Fibroblast of lung (primary cell): ENCODE data around the gene ZNF580. TPM values are rescaled to one million over a fixed set of nuclear protein-coding genes. Genes with fewer than 3 reads are reported as not detected.

Experiments
- DNase-seq, 2 donors: peaks; one replicate each; pipeline versions ENCODE4 v3.0.0 to v3.0.0-alpha.2; 2010; ENCODE audit warnings: low read depth in 2 of 2
- H2AFZ ChIP-seq: 2 replicates; pipeline ENCODE4 v1.5.1; 2012; ENCODE audit warnings: low read length, control low read depth, inconsistent platforms
- H3K27ac ChIP-seq: 2 replicates; pipeline ENCODE4 v1.5.1; 2011; ENCODE audit warnings: low read length, control low read depth; ENCODE audit not compliant: insufficient read depth
- H3K27me3 ChIP-seq: 2 replicates; pipeline ENCODE4 v1.5.1; 2011; ENCODE audit warnings: mild to moderate bottlenecking, low read length; ENCODE audit not compliant: control insufficient read depth, insufficient read depth
- H3K36me3 ChIP-seq: 2 replicates; pipeline ENCODE4 v1.5.1; 2011; ENCODE audit warnings: low read length; ENCODE audit not compliant: control insufficient read depth, insufficient read depth
- H3K4me1 ChIP-seq: 2 replicates; pipeline ENCODE4 v1.5.1; 2011; ENCODE audit warnings: low read length; ENCODE audit not compliant: control insufficient read depth, insufficient read depth; ENCODE audit errors: extremely low read depth
- H3K4me2 ChIP-seq: 2 replicates; pipeline ENCODE4 v1.5.1; 2011; ENCODE audit warnings: low read length, control low read depth; ENCODE audit not compliant: insufficient read depth; ENCODE audit errors: extremely low read depth
- H3K4me3 ChIP-seq, 4 experiments: fragments of 200-600 bp in 1 of 4; sonication (generic) in 1 of 4; replicated peaks in 1 of 4; 2 replicates each; pipeline ENCODE4 v1.5.1; 2011 to 2016; ENCODE audit warnings: low read length in 4 of 4, low read depth in 3 of 4, mild to moderate bottlenecking in 3 of 4, control low read depth in 2 of 4, inconsistent platforms in 1 of 4, mixed read lengths in 1 of 4; ENCODE audit not compliant: insufficient read depth in 1 of 4; ENCODE audit errors: control extremely low read depth in 1 of 4
- H3K79me2 ChIP-seq: 2 replicates; pipeline ENCODE4 v1.5.1; 2012; ENCODE audit warnings: mild to moderate bottlenecking, low read length, inconsistent platforms; ENCODE audit not compliant: control insufficient read depth, insufficient read depth
- H3K9ac ChIP-seq: 2 replicates; pipeline ENCODE4 v1.5.1; 2011; ENCODE audit warnings: mild to moderate bottlenecking, low read length, control low read depth; ENCODE audit not compliant: insufficient read depth
- H3K9me3 ChIP-seq: 2 replicates; pipeline ENCODE4 v1.5.1; 2012; ENCODE audit warnings: low read depth, low read length; ENCODE audit not compliant: control insufficient read depth, insufficient read depth
- H4K20me1 ChIP-seq: 2 replicates; pipeline ENCODE4 v1.5.1; 2011; ENCODE audit warnings: low read length; ENCODE audit not compliant: control insufficient read depth, insufficient read depth; ENCODE audit errors: extremely low read depth
- EZH2 ChIP-seq: IDR thresholded peaks from 2 replicates; pipeline ENCODE4 v1.5.1; 2012; ENCODE audit warnings: low read length, control low read depth, mild to moderate bottlenecking; ENCODE audit errors: missing control alignments
- polyA plus RNA-seq, 2 donors: library from polyadenylated mRNA; depleted of rRNA in 1 of 2; stranded (reverse) in 1 of 2; unstranded in 1 of 2; fragments of >200 nt; gene quantifications; 2 replicates each; pipeline ENCODE4 v1.2.1, GENCODE V29; 2011 to 2012; ENCODE audit warnings: missing spikeins in 1 of 2
- total RNA-seq: library from RNA; depleted of rRNA; stranded (reverse); fragments of >200 nt; gene quantifications from 2 replicates; pipeline ENCODE4 v1.2.1, GENCODE V29; 2014
- TF ChIP-seq, protein P1 (sequence below), 2 donors: IDR thresholded peaks in 1 of 2; conservative IDR thresholded peaks in 1 of 2; 1 replicate in 1 of 2; 2 replicates in 1 of 2; pipeline ENCODE4 v1.5.1; 2011 to 2012; ENCODE audit warnings: low read length in 2 of 2, control low read depth in 1 of 2, inconsistent platforms in 1 of 2, low read depth in 1 of 2, mild to moderate bottlenecking in 1 of 2

ZNF580 gene
- total and polyA plus RNA-seq, 2 donors (not counting 1 experiment from before 2014, with no cell fraction given): 4.1 to 7.2 TPM

DNA sequence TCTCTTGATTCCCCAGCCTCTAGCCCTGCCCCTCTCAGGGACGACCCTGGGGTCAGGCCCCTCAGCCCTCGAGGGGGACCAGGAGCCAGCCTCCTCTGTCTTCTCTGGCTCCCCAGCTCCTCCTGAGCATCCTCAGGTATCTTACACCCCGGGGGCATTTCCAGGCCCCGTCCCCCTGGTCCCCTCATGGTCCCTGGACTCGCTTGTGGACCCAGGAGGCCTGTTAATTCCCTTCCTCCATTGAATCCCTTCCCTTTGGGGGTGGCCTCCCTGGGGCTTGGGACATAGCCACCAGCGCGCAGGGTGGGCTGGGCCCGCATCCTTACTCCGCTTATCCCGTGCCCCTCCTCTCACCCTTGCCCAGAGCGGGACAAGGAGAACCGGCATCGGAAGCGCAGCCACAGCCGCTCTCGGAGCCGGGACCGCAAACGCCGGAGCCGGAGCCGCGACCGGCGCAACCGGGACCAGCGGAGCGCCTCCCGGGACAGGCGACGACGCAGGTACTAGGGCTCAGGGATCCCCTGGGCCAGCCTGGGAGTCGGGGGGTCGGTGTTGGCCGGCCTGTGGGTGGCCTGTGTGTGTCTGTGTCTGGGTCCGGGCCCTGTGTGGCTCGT lies 18.2 kb downstream of the ZNF580 start:
- TF ChIP-seq, protein P1, sequence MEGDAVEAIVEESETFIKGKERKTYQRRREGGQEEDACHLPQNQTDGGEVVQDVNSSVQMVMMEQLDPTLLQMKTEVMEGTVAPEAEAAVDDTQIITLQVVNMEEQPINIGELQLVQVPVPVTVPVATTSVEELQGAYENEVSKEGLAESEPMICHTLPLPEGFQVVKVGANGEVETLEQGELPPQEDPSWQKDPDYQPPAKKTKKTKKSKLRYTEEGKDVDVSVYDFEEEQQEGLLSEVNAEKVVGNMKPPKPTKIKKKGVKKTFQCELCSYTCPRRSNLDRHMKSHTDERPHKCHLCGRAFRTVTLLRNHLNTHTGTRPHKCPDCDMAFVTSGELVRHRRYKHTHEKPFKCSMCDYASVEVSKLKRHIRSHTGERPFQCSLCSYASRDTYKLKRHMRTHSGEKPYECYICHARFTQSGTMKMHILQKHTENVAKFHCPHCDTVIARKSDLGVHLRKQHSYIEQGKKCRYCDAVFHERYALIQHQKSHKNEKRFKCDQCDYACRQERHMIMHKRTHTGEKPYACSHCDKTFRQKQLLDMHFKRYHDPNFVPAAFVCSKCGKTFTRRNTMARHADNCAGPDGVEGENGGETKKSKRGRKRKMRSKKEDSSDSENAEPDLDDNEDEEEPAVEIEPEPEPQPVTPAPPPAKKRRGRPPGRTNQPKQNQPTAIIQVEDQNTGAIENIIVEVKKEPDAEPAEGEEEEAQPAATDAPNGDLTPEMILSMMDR (conservative IDR thresholded peaks at IDR 0.05 in 1 of 2, IDR thresholded peaks at IDR 0.05 in 1 of 2; ENCODE audit: low read depth in 1 of 2, low read length in 2 of 2): no peak
- no peak for TF ChIP-seq EZH2
- no peak for DNase-seq
- no peak overlapping the region for H3K9ac ChIP-seq

GRCh38 chr19:55659822-55660221 lies 19.0 kb downstream of the ZNF580 start:
- no peak for DNase-seq
- TF ChIP-seq EZH2: no peak
- TF ChIP-seq, protein P1 (conservative IDR thresholded peaks at IDR 0.05 in 1 of 2, IDR thresholded peaks at IDR 0.05 in 1 of 2; ENCODE audit: low read depth in 1 of 2, low read length in 2 of 2): no peak
- Histone ChIP-seq H3K79me2 (peaks cover 92% of the 10 kb centered on the region), H3K4me1 (peaks cover 14% of the 10 kb centered on the region), H2AFZ (no peak overlapping the region), H3K9ac (no peak overlapping the region), H3K9me3 (no peaks in the 10 kb centered on the region), H3K4me3 (no peak overlapping the region), H3K4me2 (no peak overlapping the region), H3K27me3 (no peaks in the 10 kb centered on the region), H3K27ac (no peak overlapping the region), H3K36me3 (peaks cover 27% of the 10 kb centered on the region), H4K20me1 (no peaks in the 10 kb centered on the region)

More for the DNA sequence above, 18.2 kb downstream of the ZNF580 start:
- H3K4me2 ChIP-seq: no peak overlapping the region
- peaks cover 14% of the 10 kb centered on the region for H3K4me1 ChIP-seq
- no peaks in the 10 kb centered on the region for H3K27me3 ChIP-seq
- H3K4me3 ChIP-seq: no peak overlapping the region
- H3K36me3 ChIP-seq: peaks cover 23% of the 10 kb centered on the region
- H3K27ac ChIP-seq: no peak overlapping the region
- H2AFZ ChIP-seq: no peak overlapping the region
- peaks cover 85% of the 10 kb centered on the region for H3K79me2 ChIP-seq
- no peaks in the 10 kb centered on the region for H4K20me1 ChIP-seq
- no peaks in the 10 kb centered on the region for H3K9me3 ChIP-seq

- DNase-seq: no peak
- Histone ChIP-seq H3K27ac (no peak overlapping the region), H3K4me3 (no peak overlapping the region), H2AFZ (no peak overlapping the region), H3K79me2 (peaks cover 91% of the 10 kb centered on the region), H4K20me1 (no peaks in the 10 kb centered on the region), H3K4me2 (no peak overlapping the region), H3K36me3 (peaks cover 30% of the 10 kb centered on the region), H3K27me3 (no peaks in the 10 kb centered on the region), H3K4me1 (peaks cover 14% of the 10 kb centered on the region), H3K9me3 (no peaks in the 10 kb centered on the region), H3K9ac (no peak overlapping the region)
- TF ChIP-seq, protein P1 (conservative IDR thresholded peaks at IDR 0.05 in 1 of 2, IDR thresholded peaks at IDR 0.05 in 1 of 2; ENCODE audit: low read depth in 1 of 2, low read length in 2 of 2): no peak
- no peak for TF ChIP-seq EZH2
Observed at GRCh38 chr19:55660404-55660803, 19.6 kb downstream of the ZNF580 start.
